ENCODE results near the gene IFIT2. TPM values are rescaled to one million over a fixed set of nuclear protein-coding genes. Genes with fewer than 3 reads are reported as not detected.
A peak's percentile ranks its signal among the peaks of the same experiment; 100 is the strongest.
"Not testable (repeated sequence)": the region's sequence is repeated elsewhere in the genome, so short reads cannot be mapped to it uniquely, and the experiment has no call there.

IFIT2 gene
- total RNA-seq, 2 experiments from 2014 or later: 36.9 to 38.9 TPM

GRCh38 chr10:89312973-89313372 is 11.1 kb downstream of the IFIT2 start:
- ATAC-seq (ENCODE audit: poor library complexity) (no peak), DNase-seq (no peak)
- no peak overlapping the region for H3K27ac ChIP-seq (ENCODE audit: low read depth in 1 of 2, low read length in 2 of 2)
- no peak overlapping the region for H3K27ac Mint-ChIP-seq
- POLR2A ChIA-PET: no interaction called here
- H3K9me3 ChIP-seq (ENCODE audit: control insufficient read depth in 1 of 2, insufficient read depth in 1 of 2, low read length in 2 of 2): peaks cover 0 to under 1% of the 10 kb centered on the region in 2 experiments
- peaks cover 6% of the 10 kb centered on the region for H3K4me1 Mint-ChIP-seq (ENCODE audit: low read depth)
- CTCF ChIA-PET: interaction anchor here (0.9 kb wide), 1 partner anchor 11 kb away, joined by 3 read pairs; no protein-coding TSS in a partner anchor
- intact Hi-C loops (cut with DNase I, micrococcal nuclease): no loop called here
- peaks cover under 1% of the 10 kb centered on the region for H3K9me3 Mint-ChIP-seq
- H3K4me3 ChIP-seq (ENCODE audit: low read length): no peak overlapping the region
- H3K27me3 Mint-ChIP-seq: no peaks in the 10 kb centered on the region
- no peak for TF ChIP-seq CTCF (IDR thresholded peaks at IDR 0.05)
- no peak overlapping the region for H3K4me3 Mint-ChIP-seq
- no peaks in the 10 kb centered on the region for H3K27me3 ChIP-seq (ENCODE audit: control insufficient read depth in 1 of 2, insufficient read depth in 2 of 2, low read length in 2 of 2)
- H3K36me3 ChIP-seq (ENCODE audit: insufficient read depth, low read length): peaks cover 6% of the 10 kb centered on the region
- peaks cover 5% of the 10 kb centered on the region for H3K4me1 ChIP-seq (ENCODE audit: insufficient read depth, low read length)
- H3K36me3 Mint-ChIP-seq (ENCODE audit: low read depth): peaks cover 22% of the 10 kb centered on the region

- TF ChIP-seq CTCF (IDR thresholded peaks at IDR 0.05): no peak
- H3K27me3 ChIP-seq (ENCODE audit: control insufficient read depth in 1 of 2, insufficient read depth in 2 of 2, low read length in 2 of 2): no peaks in the 10 kb centered on the region
- Mint-ChIP-seq H3K9me3 (no peaks in the 10 kb centered on the region), H3K27ac (no peak overlapping the region), H3K27me3 (no peaks in the 10 kb centered on the region), H3K4me1 (ENCODE audit: low read depth) (peaks cover 6% of the 10 kb centered on the region), H3K36me3 (ENCODE audit: low read depth) (peaks cover 6% of the 10 kb centered on the region), H3K4me3 (no peak overlapping the region)
- intact Hi-C loops (cut with DNase I, micrococcal nuclease): no loop called here
- no peak overlapping the region for H3K4me3 ChIP-seq (ENCODE audit: low read length)
- no peaks in the 10 kb centered on the region for H3K36me3 ChIP-seq (ENCODE audit: insufficient read depth, low read length)
- no peak overlapping the region for H3K27ac ChIP-seq (ENCODE audit: low read depth in 1 of 2, low read length in 2 of 2)
- ChIA-PET CTCF (no interaction called here), POLR2A (no interaction called here)
- H3K4me1 ChIP-seq (ENCODE audit: insufficient read depth, low read length): peaks cover 5% of the 10 kb centered on the region
- DNase-seq (no peak), ATAC-seq (ENCODE audit: poor library complexity) (no peak)
- no peaks in the 10 kb centered on the region for H3K9me3 ChIP-seq (ENCODE audit: control insufficient read depth in 1 of 2, insufficient read depth in 1 of 2, low read length in 2 of 2)
Measured at GRCh38 chr10:89314676-89315075, 12.8 kb downstream of the IFIT2 start.

GRCh38 chr10:89318047-89318446 is 16.2 kb downstream of the IFIT2 start:
- H3K4me1 Mint-ChIP-seq (ENCODE audit: low read depth); H3K27me3 Mint-ChIP-seq; POLR2A ChIA-PET: not testable (repeated sequence)

GRCh38 chr10:89325081-89325480 is 23.2 kb downstream of the IFIT2 start:
- DNase-seq; ATAC-seq (ENCODE audit: poor library complexity); H3K9me3 ChIP-seq (ENCODE audit: control insufficient read depth in 1 of 2, insufficient read depth in 1 of 2, low read length in 2 of 2); intact Hi-C loops (cut with DNase I, micrococcal nuclease); POLR2A ChIA-PET; H3K9me3 Mint-ChIP-seq; H3K27ac Mint-ChIP-seq; H3K27me3 Mint-ChIP-seq; H3K36me3 Mint-ChIP-seq (ENCODE audit: low read depth); H3K4me3 ChIP-seq (ENCODE audit: low read length); H3K27ac ChIP-seq (ENCODE audit: low read depth in 1 of 2, low read length in 2 of 2); CTCF ChIA-PET; H3K27me3 ChIP-seq (ENCODE audit: control insufficient read depth in 1 of 2, insufficient read depth in 2 of 2, low read length in 2 of 2); H3K36me3 ChIP-seq (ENCODE audit: insufficient read depth, low read length): not testable (repeated sequence)
- peaks cover 26% of the 10 kb centered on the region for H3K4me1 Mint-ChIP-seq (ENCODE audit: low read depth)
- H3K4me3 Mint-ChIP-seq: peak overlapping the region; percentile 4
- H3K4me1 ChIP-seq (ENCODE audit: insufficient read depth, low read length): peaks cover 20% of the 10 kb centered on the region

More at GRCh38 chr10:89318047-89318446, 16.2 kb downstream of the IFIT2 start:
- H3K27me3 ChIP-seq (ENCODE audit: control insufficient read depth in 1 of 2, insufficient read depth in 2 of 2, low read length in 2 of 2); H3K4me3 ChIP-seq (ENCODE audit: low read length); H3K36me3 ChIP-seq (ENCODE audit: insufficient read depth, low read length); H3K27ac Mint-ChIP-seq; H3K27ac ChIP-seq (ENCODE audit: low read depth in 1 of 2, low read length in 2 of 2); intact Hi-C loops (cut with DNase I, micrococcal nuclease); H3K4me1 ChIP-seq (ENCODE audit: insufficient read depth, low read length); H3K36me3 Mint-ChIP-seq (ENCODE audit: low read depth); H3K4me3 Mint-ChIP-seq; ATAC-seq (ENCODE audit: poor library complexity); CTCF ChIA-PET; H3K9me3 Mint-ChIP-seq; H3K9me3 ChIP-seq (ENCODE audit: control insufficient read depth in 1 of 2, insufficient read depth in 1 of 2, low read length in 2 of 2); DNase-seq: not testable (repeated sequence)

GRCh38 chr10:89325856-89326255 is 24.0 kb downstream of the IFIT2 start:
- peaks cover 27% of the 10 kb centered on the region for H3K4me1 ChIP-seq (ENCODE audit: insufficient read depth, low read length)
- POLR2A ChIA-PET; H3K27ac ChIP-seq (ENCODE audit: low read depth in 1 of 2, low read length in 2 of 2); ATAC-seq (ENCODE audit: poor library complexity); H3K4me3 ChIP-seq (ENCODE audit: low read length); H3K36me3 Mint-ChIP-seq (ENCODE audit: low read depth); H3K27ac Mint-ChIP-seq; H3K9me3 ChIP-seq (ENCODE audit: control insufficient read depth in 1 of 2, insufficient read depth in 1 of 2, low read length in 2 of 2); H3K27me3 ChIP-seq (ENCODE audit: control insufficient read depth in 1 of 2, insufficient read depth in 2 of 2, low read length in 2 of 2); H3K9me3 Mint-ChIP-seq; H3K27me3 Mint-ChIP-seq; CTCF ChIA-PET; H3K36me3 ChIP-seq (ENCODE audit: insufficient read depth, low read length); DNase-seq; intact Hi-C loops (cut with DNase I, micrococcal nuclease): not testable (repeated sequence)
- peaks cover 33% of the 10 kb centered on the region for H3K4me1 Mint-ChIP-seq (ENCODE audit: low read depth)
- H3K4me3 Mint-ChIP-seq: peak overlapping the region; percentile 3

Measured in CD4-positive, alpha-beta T cell (primary cell).